HEK293T (cell line): ENCODE measurements around the gene SETDB2.

Experiments
- BHLHE40 ChIP-seq: fragments of 450-650 bp; IDR thresholded peaks from 2 replicates; pipeline ENCODE4 v1.6.1; 2016; ENCODE audit warnings: mild to moderate bottlenecking, moderate library complexity, borderline replicate concordance
- ELF4 ChIP-seq: fragments of 450-650 bp; IDR thresholded peaks from 2 replicates; pipeline ENCODE4 v1.6.1; 2017; ENCODE audit warnings: antibody characterized with exemption
- FOXK2 ChIP-seq: fragments of 450-650 bp; IDR thresholded peaks from 2 replicates; pipeline ENCODE4 v1.6.1; 2016; ENCODE audit warnings: mild to moderate bottlenecking
- FOXM1 ChIP-seq: fragments of 450-650 bp; IDR thresholded peaks from 2 replicates; pipeline ENCODE4 v1.6.1; 2017; ENCODE audit warnings: mild to moderate bottlenecking, borderline replicate concordance
- L3MBTL2 ChIP-seq: fragments of 450-650 bp; conservative IDR thresholded peaks from 2 replicates; pipeline ENCODE4 v1.6.1; 2016; ENCODE audit warnings: mild to moderate bottlenecking
- LEF1 ChIP-seq: fragments of 450-650 bp; IDR thresholded peaks from 2 replicates; pipeline ENCODE4 v1.6.1; 2017; ENCODE audit warnings: mild to moderate bottlenecking, borderline replicate concordance
- SUZ12 ChIP-seq: fragments of 450-650 bp; IDR thresholded peaks from 2 replicates; pipeline ENCODE4 v1.6.1; 2016; ENCODE audit warnings: mild to moderate bottlenecking
- TARDBP ChIP-seq: fragments of 450-650 bp; IDR thresholded peaks from 2 replicates; pipeline ENCODE4 v1.6.1; 2016
- ZNF384 ChIP-seq: fragments of 450-650 bp; IDR thresholded peaks from 2 replicates; pipeline ENCODE4 v1.6.1; 2016

DNA sequence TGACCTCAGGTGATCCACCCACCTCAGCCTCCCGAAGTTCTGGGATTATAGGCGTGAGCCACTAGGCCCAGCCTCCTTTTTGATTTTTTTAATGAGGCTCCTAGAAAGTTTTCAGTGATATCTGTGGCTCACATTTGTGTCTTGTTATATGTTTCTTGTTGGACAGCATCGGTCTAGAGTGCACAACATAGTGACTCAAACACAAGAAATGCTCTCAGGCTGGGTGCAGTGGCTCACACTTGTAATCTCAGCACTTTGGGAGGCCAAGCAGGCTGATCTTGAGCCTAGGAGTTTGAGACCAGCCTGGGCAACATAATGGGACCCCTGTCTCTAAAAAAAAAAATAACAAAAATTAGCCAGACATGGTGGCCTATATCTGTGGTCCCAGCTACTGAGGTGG is 59.9 kb downstream of the SETDB2 start:
- no peak for TF ChIP-seq L3MBTL2
- TF ChIP-seq FOXK2, result no peak
- no peak for TF ChIP-seq TARDBP
- no peak for TF ChIP-seq LEF1
- TF ChIP-seq ZNF384, result no peak
- TF ChIP-seq SUZ12, result no peak
- no peak for TF ChIP-seq ELF4
- no peak for TF ChIP-seq FOXM1
- no peak for TF ChIP-seq BHLHE40
